H1 (cell line): ENCODE data around the gene ZSWIM7. TPM values are rescaled to one million over a fixed set of nuclear protein-coding genes. Genes with fewer than 3 reads are reported as not detected.
A peak's percentile ranks its signal among the peaks of the same experiment; 100 is the strongest.

ENCODE experiments used
- CTCF ChIA-PET: fragments of 300-600 bp; sonication (Branson Sonifier 250); formaldehyde crosslinking; loops from one replicate; lab custom pipeline; 2021; ENCODE audit not compliant: partially characterized antibody; lab: Charles Lee
- POLR2A ChIA-PET: fragments of 300-600 bp; sonication (Branson Sonifier 250); formaldehyde crosslinking; loops from one replicate; lab custom pipeline; 2021; ENCODE audit warnings: inconsistent platforms; ENCODE audit not compliant: partially characterized antibody; lab: Charles Lee
- DNase-seq, 2 experiments: peaks; one replicate each; pipeline versions ENCODE4 v3.0.0 to v3.0.0-alpha.2; 2010 to 2022; ENCODE audit warnings: low spot score in 2 of 2, low read depth in 1 of 2, mixed read lengths in 1 of 2
- FAIRE-seq: peaks from 2 replicates; lab custom pipeline; 2011; peaks lifted over from hg19 to GRCh38; lab: Jason Lieb, UNC
- H2AFZ ChIP-seq: 2 replicates; pipeline ENCODE4 v1.8.1; 2012; ENCODE audit warnings: low read length, inconsistent platforms
- H2AK5ac ChIP-seq: 2 replicates; pipeline ENCODE4 v1.6.1; 2013; ENCODE audit warnings: low read depth, low read length
- H2BK120ac ChIP-seq: replicated peaks from 2 replicates; pipeline ENCODE3; 2013; ENCODE audit warnings: low read depth, low read length, inconsistent platforms
- H2BK12ac ChIP-seq: 2 replicates; pipeline ENCODE4 v1.6.1; 2013; ENCODE audit warnings: low read depth, low read length
- H2BK15ac ChIP-seq: 2 replicates; pipeline ENCODE4 v1.6.1; 2013; ENCODE audit warnings: low read length
- H2BK20ac ChIP-seq: 2 replicates; pipeline ENCODE4 v1.6.1; 2013; ENCODE audit warnings: low read length
- H2BK5ac ChIP-seq: 2 replicates; pipeline ENCODE4 v1.6.1; 2013; ENCODE audit warnings: low read depth, low read length
- H3K14ac ChIP-seq: 2 replicates; pipeline ENCODE4 v1.6.1; 2013; ENCODE audit warnings: inconsistent platforms; ENCODE audit not compliant: insufficient read length
- H3K18ac ChIP-seq: 2 replicates; pipeline ENCODE4 v1.6.1; 2013; ENCODE audit warnings: low read length; ENCODE audit errors: extremely low read depth
- H3K23ac ChIP-seq: 2 replicates; pipeline ENCODE4 v1.6.1; 2013; ENCODE audit warnings: inconsistent platforms; ENCODE audit not compliant: insufficient read length
- H3K23me2 ChIP-seq: 2 replicates; pipeline ENCODE4 v1.6.1; 2013; ENCODE audit warnings: low read depth, low read length
- H3K27ac ChIP-seq: 2 replicates; pipeline ENCODE4 v1.6.1; 2011; ENCODE audit warnings: low read depth, low read length, inconsistent platforms
- H3K27me3 ChIP-seq, 4 experiments: replicated peaks in 1 of 4; 1 replicate in 1 of 4; 2 replicates in 3 of 4; pipeline versions ENCODE4 v1.6.1 to v1.8.1; 2011 to 2013; ENCODE audit warnings: low read length in 3 of 4, mild to moderate bottlenecking in 3 of 4, inconsistent platforms in 2 of 4, mixed read lengths in 2 of 4, moderate library complexity in 1 of 4; ENCODE audit not compliant: control insufficient read depth in 3 of 4, insufficient read depth in 3 of 4; ENCODE audit errors: extremely low read depth in 1 of 4
- H3K36me3 ChIP-seq, 4 experiments: 2 replicates each; pipeline versions ENCODE4 v1.6.1 to v1.8.1; 2011 to 2013; ENCODE audit warnings: mild to moderate bottlenecking in 4 of 4, low read length in 3 of 4, moderate library complexity in 2 of 4, control low read depth in 1 of 4, inconsistent platforms in 1 of 4; ENCODE audit not compliant: insufficient read depth in 4 of 4, control insufficient read depth in 2 of 4
- H3K4ac ChIP-seq: replicated peaks from 2 replicates; pipeline ENCODE3; 2013; ENCODE audit warnings: low read length, low read depth, mixed read lengths, inconsistent platforms; ENCODE audit not compliant: insufficient read length
- H3K4me1 ChIP-seq, 4 experiments: replicated peaks in 1 of 4; 1 replicate in 1 of 4; 2 replicates in 3 of 4; pipeline versions ENCODE4 v1.6.1 to v1.8.1; 2011 to 2013; ENCODE audit warnings: low read length in 3 of 4, inconsistent platforms in 2 of 4, mixed read lengths in 1 of 4; ENCODE audit not compliant: insufficient read depth in 4 of 4, control insufficient read depth in 3 of 4
- H3K4me2 ChIP-seq, 2 experiments: 2 replicates each; pipeline versions ENCODE4 v1.6.1 to v1.8.1; 2011 to 2013; ENCODE audit warnings: low read depth in 2 of 2, low read length in 2 of 2, control low read depth in 1 of 2, inconsistent platforms in 1 of 2, mild to moderate bottlenecking in 1 of 2; ENCODE audit not compliant: insufficient read depth in 1 of 2
- H3K4me3 ChIP-seq, 4 experiments: fragments of 200-600, 300-600 bp in 1 of 4; sonication (generic), shearing (Covaris generic), sonication (Bioruptor Twin) in 1 of 4; 2 replicates each; pipeline versions ENCODE4 v1.5.1 to v1.8.1; 2011 to 2016; ENCODE audit warnings: low read length in 4 of 4, low read depth in 3 of 4, control low read depth in 2 of 4, inconsistent platforms in 2 of 4, mild to moderate bottlenecking in 2 of 4, mixed read lengths in 1 of 4, moderate library complexity in 1 of 4; ENCODE audit not compliant: insufficient read depth in 2 of 4; ENCODE audit errors: extremely low read depth in 1 of 4
- H3K56ac ChIP-seq: replicated peaks from 2 replicates; pipeline ENCODE3; 2013; ENCODE audit warnings: low read depth, mild to moderate bottlenecking, mixed read lengths, low read length, inconsistent platforms; ENCODE audit not compliant: insufficient read length
- H3K79me1 ChIP-seq: 2 replicates; pipeline ENCODE4 v1.6.1; 2013; ENCODE audit warnings: low read depth, low read length, control low read depth
- H3K79me2 ChIP-seq, 2 experiments: 2 replicates each; pipeline versions ENCODE4 v1.6.1 to v1.8.1; 2012 to 2013; ENCODE audit warnings: low read length in 2 of 2, mild to moderate bottlenecking in 2 of 2, inconsistent platforms in 1 of 2; ENCODE audit not compliant: insufficient read depth in 2 of 2, control insufficient read depth in 1 of 2
- H3K9ac ChIP-seq, 4 experiments: replicated peaks in 1 of 4; 1 replicate in 1 of 4; 2 replicates in 3 of 4; pipeline versions ENCODE4 v1.6.1 to v1.8.1; 2011 to 2013; ENCODE audit warnings: low read depth in 3 of 4, low read length in 3 of 4, control low read depth in 2 of 4, mild to moderate bottlenecking in 2 of 4, moderate library complexity in 2 of 4, inconsistent platforms in 1 of 4; ENCODE audit errors: extremely low read depth in 1 of 4
- H3K9me3 ChIP-seq, 2 experiments: 2 replicates each; pipeline versions ENCODE4 v1.6.1 to v1.8.1; 2012 to 2013; ENCODE audit warnings: mild to moderate bottlenecking in 2 of 2, moderate library complexity in 2 of 2, control low read depth in 1 of 2, inconsistent platforms in 1 of 2, low read depth in 1 of 2, low read length in 1 of 2, mixed read lengths in 1 of 2; ENCODE audit not compliant: insufficient read depth in 2 of 2
- H4K20me1 ChIP-seq, 2 experiments: replicated peaks in 1 of 2; 2 replicates each; pipeline versions ENCODE3 to v1.8.1; 2011 to 2013; ENCODE audit warnings: inconsistent platforms in 2 of 2, low read length in 2 of 2, mild to moderate bottlenecking in 1 of 2; ENCODE audit not compliant: insufficient read depth in 2 of 2, control insufficient read depth in 1 of 2
- H4K5ac ChIP-seq: 2 replicates; pipeline ENCODE4 v1.6.1; 2013; ENCODE audit warnings: low read length, low read depth, mixed read lengths, inconsistent platforms; ENCODE audit not compliant: insufficient read length
- H4K8ac ChIP-seq: 2 replicates; pipeline ENCODE4 v1.8.0; 2013; ENCODE audit warnings: mild to moderate bottlenecking, moderate library complexity, low read length, inconsistent platforms; ENCODE audit not compliant: insufficient read depth; ENCODE audit errors: extremely low read depth
- H4K91ac ChIP-seq: replicated peaks from 2 replicates; pipeline ENCODE3; 2013; ENCODE audit warnings: low read length, mixed read lengths, inconsistent platforms; ENCODE audit not compliant: insufficient read length
- CREB1 ChIP-seq: IDR thresholded peaks from 2 replicates; pipeline ENCODE4 v1.6.1; 2012; ENCODE audit warnings: inconsistent platforms
- ZNF274 ChIP-seq: IDR thresholded peaks from 2 replicates; pipeline ENCODE4 v1.7.0; 2012; ENCODE audit warnings: low read length, borderline replicate concordance; ENCODE audit errors: extremely low read depth
- WGBS, 2 experiments: shearing (Covaris generic) in 1 of 2; methylation state at CpG; one replicate each; pipeline versions ENCODE4 v1.1.6 to v1.1.7; 2013 to 2015; ENCODE audit warnings: low lambda C conversion rate in 2 of 2, mixed read lengths in 2 of 2, inconsistent platforms in 1 of 2, low coverage in 1 of 2, missing lambda C conversion rate in 1 of 2; ENCODE audit not compliant: insufficient replicate concordance in 2 of 2, insufficient coverage in 1 of 2, insufficient read length in 1 of 2; ENCODE audit errors: extremely low coverage in 1 of 2, missing lambda C conversion rate in 1 of 2; 5-methylcytosine and 5-hydroxymethylcytosine counted together
- polyA plus RNA-seq, 7 experiments: library from polyadenylated mRNA; depleted of rRNA in 3 of 7; stranded (reverse) in 5 of 7; unstranded in 2 of 7; fragments of >200 nt in 5 of 7; fragments of 200-250 nt in 2 of 7; gene quantifications; 1 replicate in 5 of 7; 2 replicates in 1 of 7; 4 replicates in 1 of 7; pipeline versions ENCODE4 v1.2.1 to v1.2.3, GENCODE V29; 2011 to 2013; ENCODE audit warnings: missing spikeins in 2 of 7, mixed read lengths in 2 of 7
- total RNA-seq: library from RNA; stranded (reverse); fragmentation: NEBNext Ultra II Directional; extraction: Animal tissue kit (Norgen Biotek cat#: 25700); gene quantifications from 2 replicates; pipeline ENCODE4 v1.2.1, GENCODE V29; 2021

ZSWIM7 gene
- total and polyA plus RNA-seq, 2 of the 8 experiments (the other 6 are each of a cell fraction or from before 2014, with no cell fraction given) = 39.3 to 57.7 TPM

GRCh38 chr17:15958484-15958854 is 41.0 kb downstream of the ZSWIM7 start:
- Histone ChIP-seq H4K5ac (no peak overlapping the region), H2AK5ac (0 out of 2 replicates have a peak overlapping the region, but pooled peaks have one; percentile 53), H4K8ac (no peak overlapping the region), H2BK120ac (no peak overlapping the region), H3K14ac (no peak overlapping the region), H3K56ac (no peak overlapping the region), H4K20me1 (no peaks in the 10 kb centered on the region), H3K4me1 (peaks cover 0 to 6% (median 3%) of the 10 kb centered on the region in 4 experiments; a peak in 3 of 7 replicates), H3K79me1 (no peaks in the 10 kb centered on the region), H3K4me3 (no peak overlapping the region), H3K27me3 (no peaks in the 10 kb centered on the region), H2BK15ac (no peak overlapping the region), H2AFZ (no peak overlapping the region), H2BK12ac (no peak overlapping the region), H3K4ac (no peak overlapping the region), H3K27ac (no peak overlapping the region), H2BK20ac (no peak overlapping the region), H3K79me2 (no peaks in the 10 kb centered on the region), H3K4me2 (no peak overlapping the region), H4K91ac (no peak overlapping the region), H3K23me2 (no peaks in the 10 kb centered on the region), H3K18ac (peak overlapping the region; percentile 60; the same call in 1 of the 2 replicates), H3K9me3 (no peaks in the 10 kb centered on the region), H3K9ac (no peak overlapping the region), H3K36me3 (no peaks in the 10 kb centered on the region), H2BK5ac (no peak overlapping the region; the same call in 1 of the 2 replicates), H3K23ac (no peak overlapping the region)
- ChIA-PET CTCF (interaction anchor here (0.7 to 3.4 kb wide), 5 partner anchors 11 to 22 kb away, joined by 3 to 14 read pairs (median 4); partner anchors contain the start of gene ADORA2B), POLR2A (interaction anchor here (2.4 kb wide), 2 partner anchors 8 to 13 kb away, joined by 11 to 12 read pairs; no protein-coding TSS in a partner anchor)
- 76% methylated on average over 4 of the region's 4 CpGs; no CpG with 5 or more reads in 1 of the 2 experiments for WGBS, 2 experiments
- no peak for DNase-seq
- no peak for FAIRE-seq
- TF ChIP-seq ZNF274 = no peak
- no peak for TF ChIP-seq CREB1
